Lower leg skin (tissue), 3 donors: ENCODE data around the gene SLC38A1.
"Not testable (repeated sequence)": the region's sequence is repeated elsewhere in the genome, so short reads cannot be mapped to it uniquely, and the experiment has no call there.

ENCODE experiments used
- POLR2A ChIP-seq, 2 donors: fragments of 450-650 bp; IDR thresholded peaks; one replicate each; pipeline ENCODE4 v1.6.1; 2016 to 2017; ENCODE audit warnings: antibody characterized with exemption in 2 of 2, mild to moderate bottlenecking in 1 of 2, moderate library complexity in 1 of 2
- TF ChIP-seq, protein P1 (sequence below), 3 donors: fragments of 450-650 bp; IDR thresholded peaks; one replicate each; pipeline ENCODE4 v1.5.1; 2016; ENCODE audit warnings: antibody characterized with exemption in 3 of 3, mild to moderate bottlenecking in 3 of 3, moderate library complexity in 2 of 3

DNA sequence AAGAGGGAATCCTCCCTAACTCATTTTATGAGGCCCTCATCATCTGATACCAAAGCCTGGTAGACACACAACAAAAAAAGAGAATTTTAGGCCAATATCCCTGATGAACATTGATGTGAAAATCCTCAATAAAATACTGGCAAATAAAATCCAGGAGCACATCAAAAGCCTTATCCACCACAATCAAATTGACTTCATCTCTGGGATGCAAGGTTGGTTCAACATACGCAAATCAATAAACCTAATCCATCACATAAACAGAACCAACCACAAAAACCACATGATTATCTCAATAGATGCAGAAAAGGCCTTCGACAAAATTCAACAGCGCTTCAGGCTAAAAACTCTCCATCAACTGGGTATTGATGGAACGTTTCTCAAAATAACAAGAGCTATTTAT is 18.9 kb downstream of the SLC38A1 start:
- TF ChIP-seq, protein P1, sequence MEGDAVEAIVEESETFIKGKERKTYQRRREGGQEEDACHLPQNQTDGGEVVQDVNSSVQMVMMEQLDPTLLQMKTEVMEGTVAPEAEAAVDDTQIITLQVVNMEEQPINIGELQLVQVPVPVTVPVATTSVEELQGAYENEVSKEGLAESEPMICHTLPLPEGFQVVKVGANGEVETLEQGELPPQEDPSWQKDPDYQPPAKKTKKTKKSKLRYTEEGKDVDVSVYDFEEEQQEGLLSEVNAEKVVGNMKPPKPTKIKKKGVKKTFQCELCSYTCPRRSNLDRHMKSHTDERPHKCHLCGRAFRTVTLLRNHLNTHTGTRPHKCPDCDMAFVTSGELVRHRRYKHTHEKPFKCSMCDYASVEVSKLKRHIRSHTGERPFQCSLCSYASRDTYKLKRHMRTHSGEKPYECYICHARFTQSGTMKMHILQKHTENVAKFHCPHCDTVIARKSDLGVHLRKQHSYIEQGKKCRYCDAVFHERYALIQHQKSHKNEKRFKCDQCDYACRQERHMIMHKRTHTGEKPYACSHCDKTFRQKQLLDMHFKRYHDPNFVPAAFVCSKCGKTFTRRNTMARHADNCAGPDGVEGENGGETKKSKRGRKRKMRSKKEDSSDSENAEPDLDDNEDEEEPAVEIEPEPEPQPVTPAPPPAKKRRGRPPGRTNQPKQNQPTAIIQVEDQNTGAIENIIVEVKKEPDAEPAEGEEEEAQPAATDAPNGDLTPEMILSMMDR (IDR thresholded peaks at IDR 0.05): not testable (repeated sequence)
- not testable (repeated sequence) for TF ChIP-seq POLR2A (IDR thresholded peaks at IDR 0.05)
